KG1 (cell line): ENCODE data around the gene IER3.
"Not testable (repeated sequence)": the region's sequence is repeated elsewhere in the genome, so short reads cannot be mapped to it uniquely, and the experiment has no call there.

Experiments
- DNase-seq: peaks from one replicate; lab custom pipeline; 2025; lab: John Stamatoyannopoulos, UW

The IER3 gene

GRCh38 chr6:30723843-30724741, 20.3 kb downstream of the IER3 start:
- DNase-seq = not testable (repeated sequence)

- DNase-seq = not testable (repeated sequence)
Observed at GRCh38 chr6:30723159-30723842, 21.0 kb downstream of the IER3 start.

- DNase-seq = peak; percentile 89
Observed at GRCh38 chr6:30722280-30723112, 21.9 kb downstream of the IER3 start.

- not testable (repeated sequence) for DNase-seq
Observed at GRCh38 chr6:30722025-30722279, 22.4 kb downstream of the IER3 start.

- peak; percentile 75 for DNase-seq
Observed at GRCh38 chr6:30721198-30722024, 22.9 kb downstream of the IER3 start.

- no peak for DNase-seq
Observed at GRCh38 chr6:30720738-30721197, 23.6 kb downstream of the IER3 start.

- DNase-seq = peak; percentile 95
Observed at GRCh38 chr6:30719791-30720737, 24.3 kb downstream of the IER3 start, which contains the start of gene TUBB. Gene TUBB, plus strand, starts transcription at chr6:30720352. Its CDS starts 155 bp downstream, at chr6:30720507.

GRCh38 chr6:30719356-30719755, 25.0 kb downstream of the IER3 start:
- no peak for DNase-seq

- not testable (repeated sequence) for DNase-seq
Observed at GRCh38 chr6:30717845-30718720, 26.3 kb downstream of the IER3 start.

GRCh38 chr6:30717129-30717844, 27.1 kb downstream of the IER3 start, which contains the start of gene MDC1:
Gene MDC1, minus strand, starts transcription at chr6:30717281. Its CDS starts 2,106 bp downstream, at chr6:30715175.
- peak; percentile 98 for DNase-seq

- no peak for DNase-seq
Observed at GRCh38 chr6:30716879-30717128, 27.5 kb downstream of the IER3 start.

GRCh38 chr6:30714263-30714662, 30.1 kb downstream of the IER3 start:
- no peak for DNase-seq

GRCh38 chr6:30712441-30712945, 31.9 kb downstream of the IER3 start:
- DNase-seq = no peak

GRCh38 chr6:30711758-30712380, 32.5 kb downstream of the IER3 start:
- no peak for DNase-seq

GRCh38 chr6:30709101-30709868, 35.1 kb downstream of the IER3 start:
- no peak for DNase-seq

- no peak for DNase-seq
Observed at GRCh38 chr6:30707281-30707850, 37.0 kb downstream of the IER3 start.

GRCh38 chr6:30705620-30706019, 38.7 kb downstream of the IER3 start:
- DNase-seq = no peak
